HepG2 (cell line): ENCODE results near the gene ACTN1. TPM values are rescaled to one million over a fixed set of nuclear protein-coding genes. Genes with fewer than 3 reads are reported as not detected.

Experiments used
- HNRNPL ChIP-seq: fragments of 200-400 bp; formaldehyde crosslinking; IDR thresholded peaks from 2 replicates; pipeline ENCODE4 v1.6.1; 2017; ENCODE audit warnings: mild to moderate bottlenecking, low read depth, low read length
- MATR3 ChIP-seq: sonication (generic); formaldehyde crosslinking; IDR thresholded peaks from 2 replicates; pipeline ENCODE4 v1.4.0; 2020; ENCODE audit warnings: missing genetic modification reagents
- MXI1 ChIP-seq: IDR thresholded peaks from 3 replicates; pipeline ENCODE4 v1.6.1; 2012; ENCODE audit warnings: low read depth, low read length, inconsistent platforms, borderline replicate concordance
- NCOA1 ChIP-seq: sonication (generic); formaldehyde crosslinking; IDR thresholded peaks from 2 replicates; pipeline ENCODE4 v1.9.0; 2021; ENCODE audit warnings: missing genetic modification reagents
- RNF2 ChIP-seq: fragments of 450-650 bp; conservative IDR thresholded peaks from 2 replicates; pipeline ENCODE4 v1.6.1; 2016; ENCODE audit warnings: low read depth
- RXRB ChIP-seq: IDR thresholded peaks from 2 replicates; pipeline ENCODE4 v1.6.1; 2016; ENCODE audit warnings: borderline replicate concordance, missing genetic modification reagents, missing compliant biosample characterization
- SIN3A ChIP-seq: IDR thresholded peaks from 2 replicates; pipeline ENCODE4 v1.6.1; 2011; ENCODE audit warnings: low read depth, mild to moderate bottlenecking, control low read depth, low read length, borderline replicate concordance
- SKI ChIP-seq: fragments of 450-650 bp; IDR thresholded peaks from one replicate; pipeline ENCODE4 v1.6.1; 2018; ENCODE audit warnings: mild to moderate bottlenecking; ENCODE audit not compliant: partially characterized antibody
- SSRP1 ChIP-seq: IDR thresholded peaks from 2 replicates; pipeline ENCODE4 v1.6.1; 2016; ENCODE audit warnings: control low read depth
- THAP11 ChIP-seq: IDR thresholded peaks from 2 replicates; pipeline ENCODE4 v1.6.1; 2016; ENCODE audit warnings: missing biosample characterization, missing genetic modification reagents
- TP53 ChIP-seq: sonication (generic); formaldehyde crosslinking; conservative IDR thresholded peaks from 2 replicates; pipeline ENCODE4 v1.4.0; 2020; ENCODE audit warnings: missing genetic modification reagents
- ZBTB7A ChIP-seq: sonication (generic); formaldehyde crosslinking; IDR thresholded peaks from 2 replicates; pipeline ENCODE4 v1.8.0; 2022; ENCODE audit warnings: mild to moderate bottlenecking, missing genetic modification reagents
- ZFX ChIP-seq: sonication (generic); formaldehyde crosslinking; IDR thresholded peaks from 2 replicates; pipeline ENCODE4 v1.4.0; 2020; ENCODE audit warnings: mild to moderate bottlenecking, low read depth, missing genetic modification reagents, moderate library complexity
- ZFY ChIP-seq: sonication (generic); formaldehyde crosslinking; IDR thresholded peaks from 2 replicates; pipeline ENCODE4 v1.4.0; 2020; ENCODE audit warnings: missing genetic modification reagents
- ZNF616 ChIP-seq: sonication (generic); formaldehyde crosslinking; IDR thresholded peaks from 2 replicates; pipeline ENCODE4 v1.5.0; 2020; ENCODE audit warnings: low read depth, mild to moderate bottlenecking, missing genetic modification reagents
- polyA plus RNA-seq, 8 experiments: library from polyadenylated mRNA; depleted of rRNA in 3 of 8; stranded (reverse) in 7 of 8; unstranded in 1 of 8; fragments of >200 nt; fragmentation: Illumina TruSeq in 4 of 8; extraction: Trizol in 4 of 8; gene quantifications; 2 replicates each; pipeline versions ENCODE4 v1.2.1 to v1.2.3, GENCODE V29; 2011 to 2016; ENCODE audit warnings: low read depth in 4 of 8, missing spikeins in 1 of 8, mixed read lengths in 1 of 8; ENCODE audit not compliant: insufficient read depth in 1 of 8
- total RNA-seq, 5 experiments: library from RNA; depleted of rRNA; stranded (reverse); fragments of >200 nt; fragmentation: Illumina TruSeq; extraction: Trizol; gene quantifications; 2 replicates each; pipeline ENCODE4 v1.2.3, GENCODE V29; 2016; ENCODE audit warnings: low read depth in 1 of 5
- TF ChIP-seq, protein P1 (sequence below): sonication (generic); formaldehyde crosslinking; IDR thresholded peaks from 2 replicates; pipeline ENCODE4 v1.5.0; 2020; ENCODE audit warnings: mild to moderate bottlenecking, missing genetic modification reagents, borderline replicate concordance
- TF ChIP-seq, protein P2 (sequence below): sonication (generic); formaldehyde crosslinking; IDR thresholded peaks from 2 replicates; pipeline ENCODE4 v1.4.0; 2020; ENCODE audit warnings: mild to moderate bottlenecking, missing genetic modification reagents
- TF ChIP-seq, protein P3 (sequence below): sonication (generic); formaldehyde crosslinking; IDR thresholded peaks from 2 replicates; pipeline ENCODE4 v1.5.1; 2020; ENCODE audit warnings: mild to moderate bottlenecking, missing genetic modification reagents, borderline replicate concordance
- TF ChIP-seq, protein P4 (sequence below), 2 experiments: sonication (generic) in 1 of 2; formaldehyde crosslinking in 1 of 2; IDR thresholded peaks; 2 replicates each; pipeline versions ENCODE4 v1.4.0 to v1.6.1; 2018 to 2020; ENCODE audit warnings: missing genetic modification reagents in 2 of 2, borderline replicate concordance in 1 of 2, low read depth in 1 of 2, mild to moderate bottlenecking in 1 of 2, missing biosample characterization in 1 of 2

Gene ACTN1
- total and polyA plus RNA-seq, 2 of the 13 experiments (the other 11 are each of a cell fraction or from before 2014, with no cell fraction given), result 58.6 to 162 TPM

DNA sequence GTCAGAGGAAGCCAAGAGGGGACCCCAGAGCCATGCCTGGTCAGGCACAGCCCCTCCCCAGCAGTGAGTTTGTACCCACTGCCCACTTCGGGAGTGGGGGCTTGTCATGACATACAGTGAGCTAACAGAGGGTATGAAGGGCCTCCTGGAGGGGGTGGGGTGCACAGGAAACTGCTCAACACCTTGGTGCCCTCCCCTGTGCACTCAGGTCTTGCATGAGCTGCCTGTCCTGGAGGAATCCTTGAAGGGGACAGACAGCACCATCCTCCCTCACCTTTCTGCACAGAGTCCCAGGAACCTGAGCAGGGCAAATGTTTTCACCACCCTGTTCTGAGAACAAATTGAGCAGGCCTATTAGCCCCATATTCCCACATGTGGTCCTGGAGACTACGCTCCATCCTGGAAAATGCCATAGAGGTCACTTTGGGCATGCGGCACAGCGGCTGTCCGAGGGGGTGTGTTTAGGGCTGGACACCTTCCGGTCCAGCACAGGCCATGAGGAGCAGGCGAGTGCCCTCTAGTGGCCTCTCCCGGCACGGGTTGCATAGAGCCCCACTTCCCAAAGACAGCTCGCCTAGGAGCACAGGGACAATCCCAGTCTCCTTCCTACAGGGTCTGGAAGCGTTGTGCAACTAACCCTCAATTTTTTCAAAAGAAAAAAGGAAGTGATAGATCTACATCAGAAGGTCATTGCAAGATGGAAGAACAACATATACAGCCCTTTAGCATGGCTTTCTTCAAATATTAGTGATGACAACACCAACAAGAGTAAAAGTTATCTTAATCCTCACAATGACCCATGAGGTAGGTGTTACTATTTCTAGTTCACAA, 154.4 kb downstream of the ACTN1 start (continued):
- TF ChIP-seq, protein P1, sequence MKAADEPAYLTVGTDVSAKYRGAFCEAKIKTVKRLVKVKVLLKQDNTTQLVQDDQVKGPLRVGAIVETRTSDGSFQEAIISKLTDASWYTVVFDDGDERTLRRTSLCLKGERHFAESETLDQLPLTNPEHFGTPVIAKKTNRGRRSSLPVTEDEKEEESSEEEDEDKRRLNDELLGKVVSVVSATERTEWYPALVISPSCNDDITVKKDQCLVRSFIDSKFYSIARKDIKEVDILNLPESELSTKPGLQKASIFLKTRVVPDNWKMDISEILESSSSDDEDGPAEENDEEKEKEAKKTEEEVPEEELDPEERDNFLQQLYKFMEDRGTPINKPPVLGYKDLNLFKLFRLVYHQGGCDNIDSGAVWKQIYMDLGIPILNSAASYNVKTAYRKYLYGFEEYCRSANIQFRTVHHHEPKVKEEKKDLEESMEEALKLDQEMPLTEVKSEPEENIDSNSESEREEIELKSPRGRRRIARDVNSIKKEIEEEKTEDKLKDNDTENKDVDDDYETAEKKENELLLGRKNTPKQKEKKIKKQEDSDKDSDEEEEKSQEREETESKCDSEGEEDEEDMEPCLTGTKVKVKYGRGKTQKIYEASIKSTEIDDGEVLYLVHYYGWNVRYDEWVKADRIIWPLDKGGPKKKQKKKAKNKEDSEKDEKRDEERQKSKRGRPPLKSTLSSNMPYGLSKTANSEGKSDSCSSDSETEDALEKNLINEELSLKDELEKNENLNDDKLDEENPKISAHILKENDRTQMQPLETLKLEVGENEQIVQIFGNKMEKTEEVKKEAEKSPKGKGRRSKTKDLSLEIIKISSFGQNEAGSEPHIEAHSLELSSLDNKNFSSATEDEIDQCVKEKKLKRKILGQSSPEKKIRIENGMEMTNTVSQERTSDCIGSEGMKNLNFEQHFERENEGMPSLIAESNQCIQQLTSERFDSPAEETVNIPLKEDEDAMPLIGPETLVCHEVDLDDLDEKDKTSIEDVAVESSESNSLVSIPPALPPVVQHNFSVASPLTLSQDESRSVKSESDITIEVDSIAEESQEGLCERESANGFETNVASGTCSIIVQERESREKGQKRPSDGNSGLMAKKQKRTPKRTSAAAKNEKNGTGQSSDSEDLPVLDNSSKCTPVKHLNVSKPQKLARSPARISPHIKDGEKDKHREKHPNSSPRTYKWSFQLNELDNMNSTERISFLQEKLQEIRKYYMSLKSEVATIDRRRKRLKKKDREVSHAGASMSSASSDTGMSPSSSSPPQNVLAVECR, result peak; percentile 76; the same call in 1 of the 2 replicates
- peak; percentile 69 for TF ChIP-seq ZFY (CRISPR knock-in tag)
- 0 out of 2 replicates have a peak, but pooled peaks have one; percentile 35 for TF ChIP-seq ZNF616 (CRISPR knock-in tag)
- no peak for TF ChIP-seq MATR3 (CRISPR knock-in tag)
- TF ChIP-seq ZBTB7A, result peak; percentile 19; the same call in 1 of the 2 replicates
- 0 out of 2 replicates have a peak, but pooled peaks have one; percentile 31 for TF ChIP-seq SIN3A
- peak; percentile 93 for TF ChIP-seq THAP11 (CRISPR knock-in tag)
- no peak for TF ChIP-seq RNF2
- peak; percentile 84; the same call in 1 of the 3 replicates for TF ChIP-seq MXI1
- TF ChIP-seq SSRP1, result no peak
- TF ChIP-seq, protein P2, sequence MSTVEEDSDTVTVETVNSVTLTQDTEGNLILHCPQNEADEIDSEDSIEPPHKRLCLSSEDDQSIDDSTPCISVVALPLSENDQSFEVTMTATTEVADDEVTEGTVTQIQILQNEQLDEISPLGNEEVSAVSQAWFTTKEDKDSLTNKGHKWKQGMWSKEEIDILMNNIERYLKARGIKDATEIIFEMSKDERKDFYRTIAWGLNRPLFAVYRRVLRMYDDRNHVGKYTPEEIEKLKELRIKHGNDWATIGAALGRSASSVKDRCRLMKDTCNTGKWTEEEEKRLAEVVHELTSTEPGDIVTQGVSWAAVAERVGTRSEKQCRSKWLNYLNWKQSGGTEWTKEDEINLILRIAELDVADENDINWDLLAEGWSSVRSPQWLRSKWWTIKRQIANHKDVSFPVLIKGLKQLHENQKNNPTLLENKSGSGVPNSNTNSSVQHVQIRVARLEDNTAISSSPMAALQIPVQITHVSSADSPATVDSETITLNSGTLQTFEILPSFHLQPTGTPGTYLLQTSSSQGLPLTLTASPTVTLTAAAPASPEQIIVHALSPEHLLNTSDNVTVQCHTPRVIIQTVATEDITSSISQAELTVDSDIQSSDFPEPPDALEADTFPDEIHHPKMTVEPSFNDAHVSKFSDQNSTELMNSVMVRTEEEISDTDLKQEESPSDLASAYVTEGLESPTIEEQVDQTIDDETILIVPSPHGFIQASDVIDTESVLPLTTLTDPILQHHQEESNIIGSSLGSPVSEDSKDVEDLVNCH, result no peak
- peak; percentile 76 for TF ChIP-seq RXRB (CRISPR knock-in tag)
- peak; percentile 20 for TF ChIP-seq SKI
- peak; percentile 72 for TF ChIP-seq ZFX (CRISPR knock-in tag)
- TF ChIP-seq HNRNPL, result 0 out of 2 replicates have a peak, but pooled peaks have one; percentile 27
- TF ChIP-seq NCOA1, result no peak
- TF ChIP-seq, protein P3, sequence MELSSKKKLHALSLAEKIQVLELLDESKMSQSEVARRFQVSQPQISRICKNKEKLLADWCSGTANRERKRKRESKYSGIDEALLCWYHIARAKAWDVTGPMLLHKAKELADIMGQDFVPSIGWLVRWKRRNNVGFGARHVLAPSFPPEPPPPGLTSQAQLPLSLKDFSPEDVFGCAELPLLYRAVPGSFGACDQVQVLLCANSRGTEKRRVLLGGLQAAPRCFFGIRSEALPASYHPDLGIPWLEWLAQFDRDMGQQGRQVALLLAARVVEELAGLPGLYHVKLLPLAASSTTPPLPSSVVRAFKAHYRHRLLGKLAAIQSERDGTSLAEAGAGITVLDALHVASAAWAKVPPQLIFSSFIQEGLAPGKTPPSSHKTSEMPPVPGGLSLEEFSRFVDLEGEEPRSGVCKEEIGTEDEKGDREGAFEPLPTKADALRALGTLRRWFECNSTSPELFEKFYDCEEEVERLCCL (CRISPR knock-in tag), result no peak
- no peak for TF ChIP-seq TP53 (CRISPR knock-in tag)
- TF ChIP-seq, protein P4, sequence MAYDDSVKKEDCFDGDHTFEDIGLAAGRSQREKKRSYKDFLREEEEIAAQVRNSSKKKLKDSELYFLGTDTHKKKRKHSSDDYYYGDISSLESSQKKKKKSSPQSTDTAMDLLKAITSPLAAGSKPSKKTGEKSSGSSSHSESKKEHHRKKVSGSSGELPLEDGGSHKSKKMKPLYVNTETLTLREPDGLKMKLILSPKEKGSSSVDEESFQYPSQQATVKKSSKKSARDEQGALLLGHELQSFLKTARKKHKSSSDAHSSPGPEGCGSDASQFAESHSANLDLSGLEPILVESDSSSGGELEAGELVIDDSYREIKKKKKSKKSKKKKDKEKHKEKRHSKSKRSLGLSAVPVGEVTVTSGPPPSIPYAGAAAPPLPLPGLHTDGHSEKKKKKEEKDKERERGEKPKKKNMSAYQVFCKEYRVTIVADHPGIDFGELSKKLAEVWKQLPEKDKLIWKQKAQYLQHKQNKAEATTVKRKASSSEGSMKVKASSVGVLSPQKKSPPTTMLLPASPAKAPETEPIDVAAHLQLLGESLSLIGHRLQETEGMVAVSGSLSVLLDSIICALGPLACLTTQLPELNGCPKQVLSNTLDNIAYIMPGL (CRISPR knock-in tag; IDR thresholded peaks at IDR 0.05; ENCODE audit: borderline replicate concordance in 1 of 2, low read depth in 1 of 2), result peak; percentile 88 to 92
